GM06990 (cell line): ENCODE results near the gene PYGO2.

Experiments used
- DNase-seq: peaks from one replicate; pipeline ENCODE4 v3.0.0-alpha.2; 2011; ENCODE audit not compliant: insufficient read length; ENCODE audit errors: extremely low read depth
- H3K27me3 ChIP-seq: replicated peaks from 2 replicates; pipeline ENCODE4 v1.6.0; 2011; ENCODE audit warnings: low read length; ENCODE audit not compliant: control insufficient read depth, insufficient read depth
- H3K36me3 ChIP-seq: 2 replicates; pipeline ENCODE4 v1.5.1; 2011; ENCODE audit warnings: low read length; ENCODE audit not compliant: control insufficient read depth, insufficient read depth
- H3K4me3 ChIP-seq: replicated peaks from 2 replicates; pipeline ENCODE4 v1.5.1; 2011; ENCODE audit warnings: low read depth, mild to moderate bottlenecking, control low read depth, low read length
- CTCF ChIP-seq: IDR thresholded peaks from 2 replicates; pipeline ENCODE4 v1.5.1; 2011; ENCODE audit warnings: low read length, control low read depth, mild to moderate bottlenecking, inconsistent platforms; ENCODE audit not compliant: insufficient read depth, poor library complexity, severe bottlenecking

PYGO2 gene

GRCh38 chr1:154961207-154962155 lies at the start of gene PYGO2:
Gene PYGO2 (minus strand): TSS chr1:154961782. CDS start chr1:154961576, 206 bp downstream.
- peaks cover 38% of the 10 kb centered on the region for H3K36me3 ChIP-seq
- DNase-seq, result peak; percentile 90

GRCh38 chr1:155011004-155011416 lies 49.4 kb upstream of the PYGO2 start:
- H3K36me3 ChIP-seq, result peaks cover 10% of the 10 kb centered on the region
- H3K4me3 ChIP-seq, result no peak overlapping the region
- H3K27me3 ChIP-seq, result no peaks in the 10 kb centered on the region
- TF ChIP-seq CTCF, result no peak
- no peak for DNase-seq

More at GRCh38 chr1:154961207-154962155, at the start of gene PYGO2:
- Histone ChIP-seq H3K4me3 (peak within 1 kb of the TSS; percentile 62), H3K27me3 (no peaks in the 10 kb centered on the region)
- peak; percentile 34 for TF ChIP-seq CTCF

- no peaks in the 10 kb centered on the region for H3K27me3 ChIP-seq
- DNase-seq, result no peak
- no peak for TF ChIP-seq CTCF
- H3K36me3 ChIP-seq, result peaks cover 8% of the 10 kb centered on the region
- no peak overlapping the region for H3K4me3 ChIP-seq
These were observed 48.8 kb upstream of the PYGO2 start for GRCh38 chr1:155010211-155010918.

- H3K27me3 ChIP-seq, result no peaks in the 10 kb centered on the region
- peaks cover 7% of the 10 kb centered on the region for H3K36me3 ChIP-seq
- no peak overlapping the region for H3K4me3 ChIP-seq
- no peak for TF ChIP-seq CTCF
- DNase-seq, result no peak
These were observed 48.2 kb upstream of the PYGO2 start for GRCh38 chr1:155009742-155010141.

GRCh38 chr1:155009221-155009711 lies 47.7 kb upstream of the PYGO2 start:
- no peak overlapping the region for H3K4me3 ChIP-seq
- no peak for TF ChIP-seq CTCF
- no peak for DNase-seq
- no peaks in the 10 kb centered on the region for H3K27me3 ChIP-seq
- H3K36me3 ChIP-seq, result peaks cover 7% of the 10 kb centered on the region
